ENCODE measurements around the gene ZBTB38. TPM values are rescaled to one million over a fixed set of nuclear protein-coding genes. Genes with fewer than 3 reads are reported as not detected.

Gene ZBTB38
- total and polyA plus RNA-seq, 2 donors (not counting 1 experiment from before 2014, with no cell fraction given): 13.8 to 71.2 TPM

DNA sequence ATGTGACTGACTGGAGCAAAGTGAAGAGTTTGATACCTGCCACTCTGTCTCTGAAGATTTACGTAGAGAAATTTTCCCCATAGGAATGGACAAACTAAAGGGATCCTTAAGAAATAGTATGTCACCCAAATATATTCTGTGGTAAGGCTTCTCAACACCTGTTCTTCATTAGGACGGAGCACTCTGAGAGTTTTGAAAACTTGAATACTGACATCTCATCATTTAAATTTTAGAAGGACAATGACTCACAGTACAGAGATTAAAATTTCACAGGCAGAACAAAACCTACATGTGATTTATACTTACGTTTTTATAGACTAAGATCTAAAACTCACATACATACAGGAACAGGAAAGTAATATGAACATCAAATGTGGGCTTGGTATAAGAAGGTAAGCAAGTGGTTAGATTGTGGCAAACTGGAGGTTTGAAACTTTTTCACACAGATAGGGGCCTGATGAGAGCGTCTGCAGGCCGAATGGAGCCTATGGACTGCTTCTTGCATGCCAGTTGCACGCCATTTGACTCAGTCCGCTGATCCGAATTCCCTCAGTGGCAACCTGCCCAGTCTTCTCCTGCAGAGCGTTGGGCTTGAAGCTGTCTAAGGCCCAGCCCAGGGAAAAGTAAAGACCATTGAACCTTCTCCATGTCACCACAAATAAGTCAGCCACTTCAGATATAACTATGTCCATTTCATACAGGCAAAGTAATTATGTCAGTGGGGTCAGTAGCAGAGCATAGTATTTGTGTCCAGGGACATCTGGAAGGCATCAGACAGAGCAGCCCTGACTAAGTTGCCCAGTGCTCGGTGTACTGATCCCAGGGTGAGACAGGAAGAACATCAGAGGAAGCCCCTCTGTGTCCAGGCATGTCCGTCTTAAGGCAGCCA is 45.7 kb downstream of the ZBTB38 start:
- Mint-ChIP-seq H3K9me3 (ENCODE audit: insufficient read depth) (peaks cover 4% of the 10 kb centered on the region), H3K4me3 (no peak overlapping the region), H3K4me1 (peaks cover 44% of the 10 kb centered on the region), H3K27ac (peak overlapping the region; percentile 96), H3K27me3 (no peaks in the 10 kb centered on the region)
- 100% methylated on average over 8 of the region's 11 CpGs for WGBS (ENCODE audit: insufficient coverage)
- Histone ChIP-seq H3K27me3 (replicated peaks in 1 of 4; ENCODE audit: control extremely low read depth in 1 of 4, control insufficient read depth in 3 of 4, insufficient read depth in 4 of 4, low read length in 3 of 4) (no peaks in the 10 kb centered on the region), H3K4me1 (ENCODE audit: control insufficient read depth in 2 of 2, insufficient read depth in 2 of 2, low read length in 2 of 2) (peaks cover 21 to 22% of the 10 kb centered on the region in 2 donors), H3K9ac (ENCODE audit: low read length) (no peak overlapping the region), H3K4me2 (replicated peaks; ENCODE audit: low read depth, low read length, poor library complexity, severe bottlenecking) (no peak overlapping the region), H3K9me3 (ENCODE audit: control extremely low read depth in 1 of 3, control insufficient read depth in 2 of 3, insufficient read depth in 1 of 3, low read length in 2 of 3) (no peaks in the 10 kb centered on the region), H4K20me1 (ENCODE audit: control insufficient read depth, insufficient read depth, low read length, poor library complexity, severe bottlenecking) (no peaks in the 10 kb centered on the region), H3K27ac (ENCODE audit: low read length in 2 of 2) (no peak overlapping the region), H3K4me3 (ENCODE audit: control extremely low read depth in 1 of 5, extremely low read depth in 1 of 5, insufficient read depth in 1 of 5, low read depth in 2 of 5, low read length in 4 of 5) (no peak overlapping the region), H3K36me3 (replicated peaks in 1 of 2; ENCODE audit: control extremely low read depth in 1 of 2, control insufficient read depth in 1 of 2, extremely low read depth in 1 of 2, insufficient read depth in 2 of 2, low read length in 1 of 2) (peaks cover 0 to 35% of the 10 kb centered on the region in 2 experiments), H2AFZ (ENCODE audit: insufficient read depth, low read depth, low read length, poor library complexity, severe bottlenecking) (no peak overlapping the region), H3K79me2 (ENCODE audit: control insufficient read depth, insufficient read depth, low read length) (peaks cover 59% of the 10 kb centered on the region)
- intact Hi-C loops (cut with micrococcal nuclease): loop anchor here (5.0 kb wide), 1 partner anchor 37 kb away; no protein-coding TSS in a partner anchor
- TF ChIP-seq, protein P1, sequence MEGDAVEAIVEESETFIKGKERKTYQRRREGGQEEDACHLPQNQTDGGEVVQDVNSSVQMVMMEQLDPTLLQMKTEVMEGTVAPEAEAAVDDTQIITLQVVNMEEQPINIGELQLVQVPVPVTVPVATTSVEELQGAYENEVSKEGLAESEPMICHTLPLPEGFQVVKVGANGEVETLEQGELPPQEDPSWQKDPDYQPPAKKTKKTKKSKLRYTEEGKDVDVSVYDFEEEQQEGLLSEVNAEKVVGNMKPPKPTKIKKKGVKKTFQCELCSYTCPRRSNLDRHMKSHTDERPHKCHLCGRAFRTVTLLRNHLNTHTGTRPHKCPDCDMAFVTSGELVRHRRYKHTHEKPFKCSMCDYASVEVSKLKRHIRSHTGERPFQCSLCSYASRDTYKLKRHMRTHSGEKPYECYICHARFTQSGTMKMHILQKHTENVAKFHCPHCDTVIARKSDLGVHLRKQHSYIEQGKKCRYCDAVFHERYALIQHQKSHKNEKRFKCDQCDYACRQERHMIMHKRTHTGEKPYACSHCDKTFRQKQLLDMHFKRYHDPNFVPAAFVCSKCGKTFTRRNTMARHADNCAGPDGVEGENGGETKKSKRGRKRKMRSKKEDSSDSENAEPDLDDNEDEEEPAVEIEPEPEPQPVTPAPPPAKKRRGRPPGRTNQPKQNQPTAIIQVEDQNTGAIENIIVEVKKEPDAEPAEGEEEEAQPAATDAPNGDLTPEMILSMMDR (IDR thresholded peaks at IDR 0.05): no peak
- no peak for TF ChIP-seq EZH2 (IDR thresholded peaks at IDR 0.05; ENCODE audit: borderline replicate concordance, insufficient read depth, low read depth, low read length, poor library complexity, severe bottlenecking)
- CTCF ChIA-PET: interaction anchor here (1.4 to 3.8 kb wide), 3 partner anchors 27 to 53 kb away, joined by 4 to 21 read pairs (median 11); no protein-coding TSS in a partner anchor
- ATAC-seq (ENCODE audit: low read depth): no peak
- POLR2A ChIA-PET: no interaction called here
- DNase-seq: no peak

All from B cell (primary cell).